Effector memory CD4-positive, alpha-beta T cell (primary cell): ENCODE measurements around the gene NCKIPSD.

ENCODE experiments used
- DNase-seq, 3 donors: peaks; one replicate each; pipeline ENCODE4 v3.0.0-alpha.2; 2020
- H3K27ac ChIP-seq: 2 replicates; pipeline ENCODE4 v1.7.0; 2013; ENCODE audit warnings: mild to moderate bottlenecking, low read length, moderate library complexity; ENCODE audit not compliant: insufficient read depth, poor library complexity, severe bottlenecking
- H3K27me3 ChIP-seq: replicated peaks from 2 replicates; pipeline ENCODE4 v1.7.0; 2013; ENCODE audit warnings: mild to moderate bottlenecking, low read length; ENCODE audit not compliant: insufficient read depth, control insufficient read depth, poor library complexity, severe bottlenecking
- H3K36me3 ChIP-seq: 2 replicates; pipeline ENCODE4 v1.7.0; 2013; ENCODE audit warnings: mild to moderate bottlenecking, low read length, moderate library complexity; ENCODE audit not compliant: control insufficient read depth, insufficient read depth
- H3K4me1 ChIP-seq: 2 replicates; pipeline ENCODE4 v1.7.0; 2013; ENCODE audit warnings: low read length, mild to moderate bottlenecking; ENCODE audit not compliant: control insufficient read depth, insufficient read depth, poor library complexity, severe bottlenecking
- H3K4me3 ChIP-seq: 2 replicates; pipeline ENCODE4 v1.7.0; 2013; ENCODE audit warnings: low read length, low read depth, mild to moderate bottlenecking; ENCODE audit not compliant: insufficient read depth, poor library complexity, severe bottlenecking
- H3K9me3 ChIP-seq: 2 replicates; pipeline ENCODE4 v1.7.0; 2013; ENCODE audit warnings: mild to moderate bottlenecking, low read length, moderate library complexity; ENCODE audit not compliant: control insufficient read depth

The NCKIPSD gene

GRCh38 chr3:48650723-48651122 is 35.0 kb downstream of the NCKIPSD start:
- no peak overlapping the region for H3K27ac ChIP-seq
- no peak overlapping the region for H3K4me3 ChIP-seq
- H3K4me1 ChIP-seq, result peaks cover 5% of the 10 kb centered on the region
- no peaks in the 10 kb centered on the region for H3K27me3 ChIP-seq
- DNase-seq, result no peak
- no peaks in the 10 kb centered on the region for H3K36me3 ChIP-seq
- H3K9me3 ChIP-seq, result no peaks in the 10 kb centered on the region

GRCh38 chr3:48648188-48648850 is 37.4 kb downstream of the NCKIPSD start:
- Histone ChIP-seq H3K4me3 (no peak overlapping the region), H3K36me3 (no peaks in the 10 kb centered on the region), H3K9me3 (no peaks in the 10 kb centered on the region), H3K27me3 (no peaks in the 10 kb centered on the region), H3K27ac (no peak overlapping the region), H3K4me1 (no peaks in the 10 kb centered on the region)
- DNase-seq, result no peak

- H3K4me3 ChIP-seq, result no peak overlapping the region
- no peak for DNase-seq
- no peak overlapping the region for H3K27ac ChIP-seq
- H3K4me1 ChIP-seq, result no peaks in the 10 kb centered on the region
- no peaks in the 10 kb centered on the region for H3K9me3 ChIP-seq
- H3K36me3 ChIP-seq, result no peaks in the 10 kb centered on the region
- H3K27me3 ChIP-seq, result no peaks in the 10 kb centered on the region
Observed at GRCh38 chr3:48647714-48648113, 38.0 kb downstream of the NCKIPSD start.

- no peak overlapping the region for H3K27ac ChIP-seq
- no peak for DNase-seq
- H3K36me3 ChIP-seq, result no peaks in the 10 kb centered on the region
- H3K27me3 ChIP-seq, result no peaks in the 10 kb centered on the region
- H3K4me1 ChIP-seq, result no peaks in the 10 kb centered on the region
- no peak overlapping the region for H3K4me3 ChIP-seq
- H3K9me3 ChIP-seq, result no peaks in the 10 kb centered on the region
Observed at GRCh38 chr3:48644898-48645760, 40.6 kb downstream of the NCKIPSD start.

GRCh38 chr3:48642605-48643004 is 43.1 kb downstream of the NCKIPSD start:
- Histone ChIP-seq H3K9me3 (no peaks in the 10 kb centered on the region), H3K27me3 (no peaks in the 10 kb centered on the region), H3K4me3 (no peak overlapping the region), H3K36me3 (no peaks in the 10 kb centered on the region), H3K4me1 (no peaks in the 10 kb centered on the region), H3K27ac (no peak overlapping the region)
- no peak for DNase-seq

- H3K4me1 ChIP-seq, result no peaks in the 10 kb centered on the region
- H3K27ac ChIP-seq, result no peak overlapping the region
- no peak overlapping the region for H3K4me3 ChIP-seq
- DNase-seq, result no peak
- H3K27me3 ChIP-seq, result no peaks in the 10 kb centered on the region
- H3K9me3 ChIP-seq, result no peaks in the 10 kb centered on the region
- no peaks in the 10 kb centered on the region for H3K36me3 ChIP-seq
Observed at GRCh38 chr3:48641396-48641795, 44.3 kb downstream of the NCKIPSD start.

GRCh38 chr3:48639944-48640606 is 45.6 kb downstream of the NCKIPSD start:
- Histone ChIP-seq H3K27ac (no peak overlapping the region), H3K9me3 (no peaks in the 10 kb centered on the region), H3K4me3 (no peak overlapping the region), H3K27me3 (no peaks in the 10 kb centered on the region), H3K4me1 (peaks cover 7% of the 10 kb centered on the region), H3K36me3 (no peaks in the 10 kb centered on the region)
- DNase-seq, result no peak

GRCh38 chr3:48637305-48637704 is 48.4 kb downstream of the NCKIPSD start:
- H3K27me3 ChIP-seq, result no peaks in the 10 kb centered on the region
- DNase-seq, result no peak
- H3K4me1 ChIP-seq, result peaks cover 7% of the 10 kb centered on the region
- H3K36me3 ChIP-seq, result no peaks in the 10 kb centered on the region
- no peaks in the 10 kb centered on the region for H3K9me3 ChIP-seq
- no peak overlapping the region for H3K4me3 ChIP-seq
- H3K27ac ChIP-seq, result no peak overlapping the region

GRCh38 chr3:48636149-48636655 is 49.5 kb downstream of the NCKIPSD start:
- Histone ChIP-seq H3K27ac (peak overlapping the region; percentile 59), H3K4me1 (peaks cover 7% of the 10 kb centered on the region), H3K9me3 (no peaks in the 10 kb centered on the region), H3K36me3 (no peaks in the 10 kb centered on the region), H3K27me3 (no peaks in the 10 kb centered on the region), H3K4me3 (peak overlapping the region; percentile 84)
- DNase-seq, result no peak
